ENCODE results near the gene SRMS. TPM values are rescaled to one million over a fixed set of nuclear protein-coding genes. Genes with fewer than 3 reads are reported as not detected.

Gene SRMS
- total RNA-seq, 1 experiment from 2014 or later: 0.22 TPM

DNA sequence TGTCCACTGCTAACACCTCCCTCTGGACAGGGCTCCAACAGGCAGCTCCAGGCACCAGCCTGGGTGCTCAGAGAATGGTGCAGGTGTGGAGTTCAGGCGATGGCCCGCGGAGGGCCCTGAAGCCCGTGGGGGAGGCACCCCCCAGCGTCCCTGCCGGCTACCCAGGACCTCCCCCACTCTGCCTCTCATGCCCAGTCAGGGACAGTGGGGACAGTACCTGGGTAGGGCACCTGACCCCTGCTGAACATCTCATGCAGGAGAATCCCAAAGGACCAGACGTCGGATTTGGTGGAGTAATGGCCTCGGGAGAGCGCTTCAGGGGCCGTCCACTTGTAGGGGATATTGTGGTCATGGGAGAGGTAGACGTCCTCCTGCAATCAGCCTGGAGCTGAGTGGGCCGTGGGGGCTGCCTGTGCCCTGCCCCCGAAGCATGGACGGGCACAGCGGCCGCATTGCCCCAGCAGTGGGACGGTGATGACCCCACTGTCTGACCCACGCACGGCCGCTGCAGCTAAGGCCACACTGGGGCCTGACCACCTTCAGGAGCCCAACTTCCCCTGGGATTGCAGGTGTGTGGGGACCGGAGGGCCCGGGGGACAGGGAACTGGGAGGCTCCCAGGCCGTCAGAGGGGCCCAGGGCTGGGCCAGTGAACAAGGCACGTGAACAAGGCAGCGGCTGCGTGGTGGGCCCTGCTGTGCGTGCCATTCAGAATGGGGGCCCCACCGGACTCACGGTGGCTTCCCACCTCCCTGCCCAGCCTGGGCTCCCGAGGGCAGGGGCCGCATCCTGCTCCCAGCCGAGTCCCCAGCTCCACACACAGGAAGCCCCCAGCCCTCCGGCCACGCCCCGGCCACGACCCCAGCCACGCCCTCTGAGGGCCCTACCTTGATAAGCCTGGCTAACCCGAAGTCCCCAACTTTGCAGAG lies 17.4 kb downstream of the SRMS start:
- peaks cover 5% of the 10 kb centered on the region for H3F3A ChIP-seq (ENCODE audit: low read length, unreplicated experiment)
- DNase-seq (no peak), ATAC-seq (no peak; the same call in 1 of the 2 replicates)
- no peak overlapping the region for H3K9ac ChIP-seq (ENCODE audit: low read length)
- no peaks in the 10 kb centered on the region for H4K20me1 ChIP-seq (ENCODE audit: low read length)
- no peaks in the 10 kb centered on the region for H3K9me3 ChIP-seq (ENCODE audit: low read length)
- TF ChIP-seq EZH2phosphoT487 (IDR thresholded peaks at IDR 0.05; ENCODE audit: borderline replicate concordance, low read length) (no peak), EZH2 (IDR thresholded peaks at IDR 0.05; ENCODE audit: low read length, unreplicated experiment) (no peak)
- TF ChIP-seq, protein P1, sequence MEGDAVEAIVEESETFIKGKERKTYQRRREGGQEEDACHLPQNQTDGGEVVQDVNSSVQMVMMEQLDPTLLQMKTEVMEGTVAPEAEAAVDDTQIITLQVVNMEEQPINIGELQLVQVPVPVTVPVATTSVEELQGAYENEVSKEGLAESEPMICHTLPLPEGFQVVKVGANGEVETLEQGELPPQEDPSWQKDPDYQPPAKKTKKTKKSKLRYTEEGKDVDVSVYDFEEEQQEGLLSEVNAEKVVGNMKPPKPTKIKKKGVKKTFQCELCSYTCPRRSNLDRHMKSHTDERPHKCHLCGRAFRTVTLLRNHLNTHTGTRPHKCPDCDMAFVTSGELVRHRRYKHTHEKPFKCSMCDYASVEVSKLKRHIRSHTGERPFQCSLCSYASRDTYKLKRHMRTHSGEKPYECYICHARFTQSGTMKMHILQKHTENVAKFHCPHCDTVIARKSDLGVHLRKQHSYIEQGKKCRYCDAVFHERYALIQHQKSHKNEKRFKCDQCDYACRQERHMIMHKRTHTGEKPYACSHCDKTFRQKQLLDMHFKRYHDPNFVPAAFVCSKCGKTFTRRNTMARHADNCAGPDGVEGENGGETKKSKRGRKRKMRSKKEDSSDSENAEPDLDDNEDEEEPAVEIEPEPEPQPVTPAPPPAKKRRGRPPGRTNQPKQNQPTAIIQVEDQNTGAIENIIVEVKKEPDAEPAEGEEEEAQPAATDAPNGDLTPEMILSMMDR (conservative IDR thresholded peaks at IDR 0.05; ENCODE audit: low read depth, low read length): no peak
- no peak overlapping the region for H3K4me3 ChIP-seq (ENCODE audit: low read length)
- POLR2A ChIA-PET (ENCODE audit: unreplicated experiment): interaction anchor here (0.5 kb wide), 1 partner anchor 119 kb away, joined by 4 read pairs; no protein-coding TSS in a partner anchor
- BruUV-seq (replicated peaks): no TSS peak
- H3K36me3 ChIP-seq (ENCODE audit: low read depth, low read length): no peaks in the 10 kb centered on the region
- H3K4me1 ChIP-seq (ENCODE audit: insufficient read depth, low read length): no peaks in the 10 kb centered on the region
- no peak overlapping the region for H2AFZ ChIP-seq (ENCODE audit: low read length)
- no peak overlapping the region for H3K4me2 ChIP-seq (ENCODE audit: low read length)
- H3K27me3 ChIP-seq (ENCODE audit: low read length): no peaks in the 10 kb centered on the region
- no peaks in the 10 kb centered on the region for H3K9me2 ChIP-seq (replicated peaks; ENCODE audit: low read length)
- H3K27ac ChIP-seq (ENCODE audit: low read length): no peak overlapping the region
- H3K79me2 ChIP-seq (ENCODE audit: low read length): no peaks in the 10 kb centered on the region
- CTCF ChIA-PET: no interaction called here
- intact Hi-C loops (cut with micrococcal nuclease): loop anchor here (5.0 kb wide), 1 partner anchor 603 kb away; the partner anchor contains the start of gene DIDO1

DNA sequence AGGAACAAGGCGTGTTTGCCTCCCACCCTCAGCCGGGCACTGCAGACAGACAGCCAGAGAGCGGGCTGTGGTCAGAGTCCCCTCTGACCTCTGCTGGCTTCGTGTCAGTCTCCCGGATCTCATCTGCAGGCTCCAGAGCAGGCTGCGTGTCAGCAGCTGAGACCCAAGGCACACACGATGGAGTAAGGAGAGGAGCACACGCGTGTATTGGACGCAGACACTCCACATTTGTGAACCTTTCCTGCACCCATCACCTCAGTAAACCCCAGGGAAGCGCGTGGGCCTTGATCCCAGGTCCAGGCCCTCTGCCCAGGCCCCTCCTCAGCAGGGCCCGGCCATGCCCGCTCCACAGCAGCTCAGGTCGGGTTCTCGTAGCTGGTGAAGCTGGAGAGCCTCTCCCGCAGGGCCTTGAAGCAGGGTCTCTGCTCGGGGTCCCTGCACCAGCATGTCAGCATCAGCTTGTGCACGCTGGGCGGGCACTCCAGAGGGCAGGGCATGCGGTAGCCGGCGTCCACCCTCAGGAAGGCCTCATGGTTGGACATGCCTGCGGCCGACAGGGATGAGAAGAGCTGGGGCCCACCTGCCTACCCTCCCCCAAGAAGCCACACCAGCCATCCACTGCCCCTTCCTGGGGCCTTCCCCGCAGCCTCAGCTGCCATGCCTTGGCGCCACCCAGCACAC lies 18.2 kb downstream of the SRMS start:
- ATAC-seq: no peak
- POLR2A ChIA-PET (ENCODE audit: unreplicated experiment): interaction anchor here (0.6 kb wide), 1 partner anchor 1144 kb away, joined by 3 read pairs; no protein-coding TSS in a partner anchor
- no peaks in the 10 kb centered on the region for H3K36me3 ChIP-seq (ENCODE audit: low read depth, low read length)
- no peaks in the 10 kb centered on the region for H3K9me3 ChIP-seq (ENCODE audit: low read length)
- H3F3A ChIP-seq (ENCODE audit: low read length, unreplicated experiment): peaks cover 8% of the 10 kb centered on the region
- no peak overlapping the region for H3K4me2 ChIP-seq (ENCODE audit: low read length)
- no peaks in the 10 kb centered on the region for H4K20me1 ChIP-seq (ENCODE audit: low read length)
- CTCF ChIA-PET: no interaction called here
- TF ChIP-seq EZH2phosphoT487 (IDR thresholded peaks at IDR 0.05; ENCODE audit: borderline replicate concordance, low read length) (no peak), EZH2 (IDR thresholded peaks at IDR 0.05; ENCODE audit: low read length, unreplicated experiment) (no peak)
- TF ChIP-seq, protein P1 (conservative IDR thresholded peaks at IDR 0.05; ENCODE audit: low read depth, low read length): no peak
- no peak overlapping the region for H3K9ac ChIP-seq (ENCODE audit: low read length)
- no peaks in the 10 kb centered on the region for H3K9me2 ChIP-seq (replicated peaks; ENCODE audit: low read length)
- intact Hi-C loops (cut with micrococcal nuclease): no loop called here
- H3K79me2 ChIP-seq (ENCODE audit: low read length): no peaks in the 10 kb centered on the region
- H3K4me1 ChIP-seq (ENCODE audit: insufficient read depth, low read length): no peaks in the 10 kb centered on the region
- no peak overlapping the region for H3K4me3 ChIP-seq (ENCODE audit: low read length)
- no peak overlapping the region for H2AFZ ChIP-seq (ENCODE audit: low read length)
- no peaks in the 10 kb centered on the region for H3K27me3 ChIP-seq (ENCODE audit: low read length)
- DNase-seq: no peak
- BruUV-seq (replicated peaks): no TSS peak
- no peak overlapping the region for H3K27ac ChIP-seq (ENCODE audit: low read length)

All from PC-3 (cell line).